ENCODE results near the gene CST4. TPM values are rescaled to one million over a fixed set of nuclear protein-coding genes. Genes with fewer than 3 reads are reported as not detected.

The CST4 gene
- total and polyA plus RNA-seq, 10 of the 15 experiments (the other 5 are each of a cell fraction or from before 2014, with no cell fraction given) = not detected

- TF ChIP-seq, protein P1, sequence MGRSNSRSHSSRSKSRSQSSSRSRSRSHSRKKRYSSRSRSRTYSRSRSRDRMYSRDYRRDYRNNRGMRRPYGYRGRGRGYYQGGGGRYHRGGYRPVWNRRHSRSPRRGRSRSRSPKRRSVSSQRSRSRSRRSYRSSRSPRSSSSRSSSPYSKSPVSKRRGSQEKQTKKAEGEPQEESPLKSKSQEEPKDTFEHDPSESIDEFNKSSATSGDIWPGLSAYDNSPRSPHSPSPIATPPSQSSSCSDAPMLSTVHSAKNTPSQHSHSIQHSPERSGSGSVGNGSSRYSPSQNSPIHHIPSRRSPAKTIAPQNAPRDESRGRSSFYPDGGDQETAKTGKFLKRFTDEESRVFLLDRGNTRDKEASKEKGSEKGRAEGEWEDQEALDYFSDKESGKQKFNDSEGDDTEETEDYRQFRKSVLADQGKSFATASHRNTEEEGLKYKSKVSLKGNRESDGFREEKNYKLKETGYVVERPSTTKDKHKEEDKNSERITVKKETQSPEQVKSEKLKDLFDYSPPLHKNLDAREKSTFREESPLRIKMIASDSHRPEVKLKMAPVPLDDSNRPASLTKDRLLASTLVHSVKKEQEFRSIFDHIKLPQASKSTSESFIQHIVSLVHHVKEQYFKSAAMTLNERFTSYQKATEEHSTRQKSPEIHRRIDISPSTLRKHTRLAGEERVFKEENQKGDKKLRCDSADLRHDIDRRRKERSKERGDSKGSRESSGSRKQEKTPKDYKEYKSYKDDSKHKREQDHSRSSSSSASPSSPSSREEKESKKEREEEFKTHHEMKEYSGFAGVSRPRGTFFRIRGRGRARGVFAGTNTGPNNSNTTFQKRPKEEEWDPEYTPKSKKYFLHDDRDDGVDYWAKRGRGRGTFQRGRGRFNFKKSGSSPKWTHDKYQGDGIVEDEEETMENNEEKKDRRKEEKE (IDR thresholded peaks at IDR 0.05) = no peak
- TF ChIP-seq RBBP5 (conservative IDR thresholded peaks at IDR 0.05) = no peak
- no peak for TF ChIP-seq YY1 (IDR thresholded peaks at IDR 0.05; ENCODE audit: low read depth, low read length)
- no peak for TF ChIP-seq GABPA (IDR thresholded peaks at IDR 0.05; ENCODE audit: low read depth)
- no peak for TF ChIP-seq HSF1 (IDR thresholded peaks at IDR 0.05; ENCODE audit: low read depth, low read length)
- TF ChIP-seq BMI1 (IDR thresholded peaks at IDR 0.05; ENCODE audit: borderline replicate concordance) = no peak
Measured at GRCh38 chr20:23705895-23706294, 17.1 kb upstream of the CST4 start (continued).

GRCh38 chr20:23702021-23702420 lies 13.2 kb upstream of the CST4 start:
- no peak overlapping the region for H3K4me2 ChIP-seq (ENCODE audit: control insufficient read depth, insufficient read depth)
- H3K9ac ChIP-seq (ENCODE audit: control insufficient read depth, insufficient read depth, low read length) = no peak overlapping the region
- no peaks in the 10 kb centered on the region for H3K9me3 ChIP-seq (replicated peaks; ENCODE audit: control insufficient read depth, insufficient read depth, low read length)
- no peaks in the 10 kb centered on the region for H3K27me3 ChIP-seq (replicated peaks in 1 of 2; ENCODE audit: control insufficient read depth in 2 of 2, insufficient read depth in 2 of 2, low read length in 1 of 2)
- in situ Hi-C loops (cut with MboI) (no loop called here), intact Hi-C loops (cut with micrococcal nuclease; ENCODE audit: unreplicated experiment) (no loop called here)
- H3K4me3 ChIP-seq = no peak overlapping the region
- no peaks in the 10 kb centered on the region for H3K79me2 ChIP-seq (ENCODE audit: control insufficient read depth, insufficient read depth, low read length)
- H3K36me3 ChIP-seq (ENCODE audit: control insufficient read depth in 2 of 2, insufficient read depth in 2 of 2, low read length in 1 of 2) = no peaks in the 10 kb centered on the region
- FAIRE-seq (no peak), DNase-seq (ENCODE audit: low read depth, low spot score) (no peak), ATAC-seq (no peak)
- H4K20me1 ChIP-seq (ENCODE audit: control insufficient read depth, insufficient read depth) = no peaks in the 10 kb centered on the region
- ChIA-PET SMC1A (ENCODE audit: uncharacterized antibody, unreplicated experiment) (no interaction called here), CTCF (no interaction called here), RAD21 (ENCODE audit: unreplicated experiment) (no interaction called here), POLR2A (no interaction called here)
- no peaks in the 10 kb centered on the region for H3K4me1 ChIP-seq (ENCODE audit: control insufficient read depth, insufficient read depth, low read length)
- no peak for TF ChIP-seq FOXK2 (IDR thresholded peaks at IDR 0.05)
- TF ChIP-seq IKZF1 (conservative IDR thresholded peaks at IDR 0.05) = no peak
- TF ChIP-seq, protein P2, sequence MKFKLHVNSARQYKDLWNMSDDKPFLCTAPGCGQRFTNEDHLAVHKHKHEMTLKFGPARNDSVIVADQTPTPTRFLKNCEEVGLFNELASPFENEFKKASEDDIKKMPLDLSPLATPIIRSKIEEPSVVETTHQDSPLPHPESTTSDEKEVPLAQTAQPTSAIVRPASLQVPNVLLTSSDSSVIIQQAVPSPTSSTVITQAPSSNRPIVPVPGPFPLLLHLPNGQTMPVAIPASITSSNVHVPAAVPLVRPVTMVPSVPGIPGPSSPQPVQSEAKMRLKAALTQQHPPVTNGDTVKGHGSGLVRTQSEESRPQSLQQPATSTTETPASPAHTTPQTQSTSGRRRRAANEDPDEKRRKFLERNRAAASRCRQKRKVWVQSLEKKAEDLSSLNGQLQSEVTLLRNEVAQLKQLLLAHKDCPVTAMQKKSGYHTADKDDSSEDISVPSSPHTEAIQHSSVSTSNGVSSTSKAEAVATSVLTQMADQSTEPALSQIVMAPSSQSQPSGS (IDR thresholded peaks at IDR 0.05; ENCODE audit: low read length) = no peak
- TF ChIP-seq EZH2 (IDR thresholded peaks at IDR 0.05; ENCODE audit: borderline replicate concordance, control insufficient read depth, low read depth, low read length) = no peak
- WGBS (ENCODE audit: insufficient coverage, insufficient replicate concordance, low lambda C conversion rate, missing lambda C conversion rate) = 19% methylated on average over 4 of the region's 4 CpGs
- BruUV-seq (replicated peaks) = no TSS peak
- no peak overlapping the region for H3K27ac ChIP-seq (ENCODE audit: control insufficient read depth, insufficient read depth)
- no peak overlapping the region for H2AFZ ChIP-seq (ENCODE audit: control insufficient read depth, low read depth, low read length)

Data from GM12878 (cell line).